GM19452 (cell line): ENCODE measurements around the gene YTHDC1.
A peak's percentile ranks its signal among the peaks of the same experiment; 100 is the strongest.

ENCODE experiments used
- ATAC-seq: cut with Tn5 transposase; IDR thresholded peaks from one replicate; pipeline ENCODE4 v1.9.1; 2021; ENCODE audit not compliant: unreplicated experiment

YTHDC1 gene

GRCh38 chr4:68360231-68360968 lies 10.5 kb upstream of the YTHDC1 start:
- no peak for ATAC-seq

- peak; percentile 85 for ATAC-seq
These were observed 9.6 kb upstream of the YTHDC1 start for GRCh38 chr4:68359508-68359907.

GRCh38 chr4:68358988-68359387 lies 9.1 kb upstream of the YTHDC1 start:
- no peak for ATAC-seq

GRCh38 chr4:68352791-68353190 lies 2.9 kb upstream of the YTHDC1 start:
- ATAC-seq: no peak

GRCh38 chr4:68349279-68349648 lies 626 bp downstream of the YTHDC1 start:
- peak; percentile 1 for ATAC-seq

- no peak for ATAC-seq
These were observed 1.3 kb downstream of the YTHDC1 start for GRCh38 chr4:68348577-68348976.

GRCh38 chr4:68347845-68348244 lies 2.0 kb downstream of the YTHDC1 start:
- ATAC-seq: no peak

GRCh38 chr4:68346461-68346860 lies 3.4 kb downstream of the YTHDC1 start:
- ATAC-seq: no peak

- no peak for ATAC-seq
These were observed 5.1 kb downstream of the YTHDC1 start for GRCh38 chr4:68344785-68345184.

GRCh38 chr4:68344049-68344448 lies 5.8 kb downstream of the YTHDC1 start:
- ATAC-seq: no peak

GRCh38 chr4:68342134-68342533 lies 7.8 kb downstream of the YTHDC1 start:
- no peak for ATAC-seq

- no peak for ATAC-seq
These were observed 11.3 kb downstream of the YTHDC1 start for GRCh38 chr4:68338625-68339024.

- no peak for ATAC-seq
These were observed 12.4 kb downstream of the YTHDC1 start for GRCh38 chr4:68337522-68337921.

- ATAC-seq: no peak
These were observed 12.9 kb downstream of the YTHDC1 start for GRCh38 chr4:68337004-68337403.

- no peak for ATAC-seq
These were observed 13.4 kb downstream of the YTHDC1 start for GRCh38 chr4:68336530-68336929.

- no peak for ATAC-seq
These were observed 23.7 kb downstream of the YTHDC1 start for GRCh38 chr4:68326141-68326540.

GRCh38 chr4:68324519-68325262 lies 25.2 kb downstream of the YTHDC1 start:
- no peak for ATAC-seq

GRCh38 chr4:68319040-68319439 lies 30.9 kb downstream of the YTHDC1 start:
- no peak for ATAC-seq

GRCh38 chr4:68316193-68316969 lies 33.5 kb downstream of the YTHDC1 start:
- no peak for ATAC-seq

GRCh38 chr4:68310651-68311247 lies 39.1 kb downstream of the YTHDC1 start:
- no peak for ATAC-seq

- ATAC-seq: no peak
These were observed 45.2 kb downstream of the YTHDC1 start for GRCh38 chr4:68304731-68305130.
